H1 (cell line): ENCODE results near the gene KRTAP10-3. TPM values are rescaled to one million over a fixed set of nuclear protein-coding genes. Genes with fewer than 3 reads are reported as not detected.
A peak's percentile ranks its signal among the peaks of the same experiment; 100 is the strongest.

Experiments
- CTCF ChIA-PET: fragments of 300-600 bp; sonication (Branson Sonifier 250); formaldehyde crosslinking; loops from one replicate; lab custom pipeline; 2021; ENCODE audit not compliant: partially characterized antibody; lab: Charles Lee
- POLR2A ChIA-PET: fragments of 300-600 bp; sonication (Branson Sonifier 250); formaldehyde crosslinking; loops from one replicate; lab custom pipeline; 2021; ENCODE audit warnings: inconsistent platforms; ENCODE audit not compliant: partially characterized antibody; lab: Charles Lee
- DNase-seq, 2 experiments: peaks; one replicate each; pipeline versions ENCODE4 v3.0.0 to v3.0.0-alpha.2; 2010 to 2022; ENCODE audit warnings: low spot score in 2 of 2, low read depth in 1 of 2, mixed read lengths in 1 of 2
- FAIRE-seq: peaks from 2 replicates; lab custom pipeline; 2011; peaks lifted over from hg19 to GRCh38; lab: Jason Lieb, UNC
- H2AFZ ChIP-seq: 2 replicates; pipeline ENCODE4 v1.8.1; 2012; ENCODE audit warnings: low read length, inconsistent platforms
- H2AK5ac ChIP-seq: 2 replicates; pipeline ENCODE4 v1.6.1; 2013; ENCODE audit warnings: low read depth, low read length
- H2BK120ac ChIP-seq: replicated peaks from 2 replicates; pipeline ENCODE3; 2013; ENCODE audit warnings: low read depth, low read length, inconsistent platforms
- H2BK12ac ChIP-seq: 2 replicates; pipeline ENCODE4 v1.6.1; 2013; ENCODE audit warnings: low read depth, low read length
- H2BK15ac ChIP-seq: 2 replicates; pipeline ENCODE4 v1.6.1; 2013; ENCODE audit warnings: low read length
- H2BK20ac ChIP-seq: 2 replicates; pipeline ENCODE4 v1.6.1; 2013; ENCODE audit warnings: low read length
- H2BK5ac ChIP-seq: 2 replicates; pipeline ENCODE4 v1.6.1; 2013; ENCODE audit warnings: low read depth, low read length
- H3K14ac ChIP-seq: 2 replicates; pipeline ENCODE4 v1.6.1; 2013; ENCODE audit warnings: inconsistent platforms; ENCODE audit not compliant: insufficient read length
- H3K18ac ChIP-seq: 2 replicates; pipeline ENCODE4 v1.6.1; 2013; ENCODE audit warnings: low read length; ENCODE audit errors: extremely low read depth
- H3K23ac ChIP-seq: 2 replicates; pipeline ENCODE4 v1.6.1; 2013; ENCODE audit warnings: inconsistent platforms; ENCODE audit not compliant: insufficient read length
- H3K23me2 ChIP-seq: 2 replicates; pipeline ENCODE4 v1.6.1; 2013; ENCODE audit warnings: low read depth, low read length
- H3K27ac ChIP-seq: 2 replicates; pipeline ENCODE4 v1.6.1; 2011; ENCODE audit warnings: low read depth, low read length, inconsistent platforms
- H3K27me3 ChIP-seq, 4 experiments: replicated peaks in 1 of 4; 1 replicate in 1 of 4; 2 replicates in 3 of 4; pipeline versions ENCODE4 v1.6.1 to v1.8.1; 2011 to 2013; ENCODE audit warnings: low read length in 3 of 4, mild to moderate bottlenecking in 3 of 4, inconsistent platforms in 2 of 4, mixed read lengths in 2 of 4, moderate library complexity in 1 of 4; ENCODE audit not compliant: control insufficient read depth in 3 of 4, insufficient read depth in 3 of 4; ENCODE audit errors: extremely low read depth in 1 of 4
- H3K36me3 ChIP-seq, 4 experiments: 2 replicates each; pipeline versions ENCODE4 v1.6.1 to v1.8.1; 2011 to 2013; ENCODE audit warnings: mild to moderate bottlenecking in 4 of 4, low read length in 3 of 4, moderate library complexity in 2 of 4, control low read depth in 1 of 4, inconsistent platforms in 1 of 4; ENCODE audit not compliant: insufficient read depth in 4 of 4, control insufficient read depth in 2 of 4
- H3K4ac ChIP-seq: replicated peaks from 2 replicates; pipeline ENCODE3; 2013; ENCODE audit warnings: low read length, low read depth, mixed read lengths, inconsistent platforms; ENCODE audit not compliant: insufficient read length
- H3K4me1 ChIP-seq, 4 experiments: replicated peaks in 1 of 4; 1 replicate in 1 of 4; 2 replicates in 3 of 4; pipeline versions ENCODE4 v1.6.1 to v1.8.1; 2011 to 2013; ENCODE audit warnings: low read length in 3 of 4, inconsistent platforms in 2 of 4, mixed read lengths in 1 of 4; ENCODE audit not compliant: insufficient read depth in 4 of 4, control insufficient read depth in 3 of 4
- H3K4me2 ChIP-seq, 2 experiments: 2 replicates each; pipeline versions ENCODE4 v1.6.1 to v1.8.1; 2011 to 2013; ENCODE audit warnings: low read depth in 2 of 2, low read length in 2 of 2, control low read depth in 1 of 2, inconsistent platforms in 1 of 2, mild to moderate bottlenecking in 1 of 2; ENCODE audit not compliant: insufficient read depth in 1 of 2
- H3K4me3 ChIP-seq, 4 experiments: fragments of 200-600, 300-600 bp in 1 of 4; sonication (generic), shearing (Covaris generic), sonication (Bioruptor Twin) in 1 of 4; 2 replicates each; pipeline versions ENCODE4 v1.5.1 to v1.8.1; 2011 to 2016; ENCODE audit warnings: low read length in 4 of 4, low read depth in 3 of 4, control low read depth in 2 of 4, inconsistent platforms in 2 of 4, mild to moderate bottlenecking in 2 of 4, mixed read lengths in 1 of 4, moderate library complexity in 1 of 4; ENCODE audit not compliant: insufficient read depth in 2 of 4; ENCODE audit errors: extremely low read depth in 1 of 4
- H3K56ac ChIP-seq: replicated peaks from 2 replicates; pipeline ENCODE3; 2013; ENCODE audit warnings: low read depth, mild to moderate bottlenecking, mixed read lengths, low read length, inconsistent platforms; ENCODE audit not compliant: insufficient read length
- H3K79me1 ChIP-seq: 2 replicates; pipeline ENCODE4 v1.6.1; 2013; ENCODE audit warnings: low read depth, low read length, control low read depth
- H3K79me2 ChIP-seq, 2 experiments: 2 replicates each; pipeline versions ENCODE4 v1.6.1 to v1.8.1; 2012 to 2013; ENCODE audit warnings: low read length in 2 of 2, mild to moderate bottlenecking in 2 of 2, inconsistent platforms in 1 of 2; ENCODE audit not compliant: insufficient read depth in 2 of 2, control insufficient read depth in 1 of 2
- H3K9ac ChIP-seq, 4 experiments: replicated peaks in 1 of 4; 1 replicate in 1 of 4; 2 replicates in 3 of 4; pipeline versions ENCODE4 v1.6.1 to v1.8.1; 2011 to 2013; ENCODE audit warnings: low read depth in 3 of 4, low read length in 3 of 4, control low read depth in 2 of 4, mild to moderate bottlenecking in 2 of 4, moderate library complexity in 2 of 4, inconsistent platforms in 1 of 4; ENCODE audit errors: extremely low read depth in 1 of 4
- H3K9me3 ChIP-seq, 2 experiments: 2 replicates each; pipeline versions ENCODE4 v1.6.1 to v1.8.1; 2012 to 2013; ENCODE audit warnings: mild to moderate bottlenecking in 2 of 2, moderate library complexity in 2 of 2, control low read depth in 1 of 2, inconsistent platforms in 1 of 2, low read depth in 1 of 2, low read length in 1 of 2, mixed read lengths in 1 of 2; ENCODE audit not compliant: insufficient read depth in 2 of 2
- H4K20me1 ChIP-seq, 2 experiments: replicated peaks in 1 of 2; 2 replicates each; pipeline versions ENCODE3 to v1.8.1; 2011 to 2013; ENCODE audit warnings: inconsistent platforms in 2 of 2, low read length in 2 of 2, mild to moderate bottlenecking in 1 of 2; ENCODE audit not compliant: insufficient read depth in 2 of 2, control insufficient read depth in 1 of 2
- H4K5ac ChIP-seq: 2 replicates; pipeline ENCODE4 v1.6.1; 2013; ENCODE audit warnings: low read length, low read depth, mixed read lengths, inconsistent platforms; ENCODE audit not compliant: insufficient read length
- H4K8ac ChIP-seq: 2 replicates; pipeline ENCODE4 v1.8.0; 2013; ENCODE audit warnings: mild to moderate bottlenecking, moderate library complexity, low read length, inconsistent platforms; ENCODE audit not compliant: insufficient read depth; ENCODE audit errors: extremely low read depth
- H4K91ac ChIP-seq: replicated peaks from 2 replicates; pipeline ENCODE3; 2013; ENCODE audit warnings: low read length, mixed read lengths, inconsistent platforms; ENCODE audit not compliant: insufficient read length
- BCL11A ChIP-seq, 2 experiments: IDR thresholded peaks; one replicate each; pipeline ENCODE4 v1.6.1; 2011; ENCODE audit warnings: low read depth in 2 of 2, low read length in 2 of 2, mild to moderate bottlenecking in 2 of 2
- BRCA1 ChIP-seq: IDR thresholded peaks from 2 replicates; pipeline ENCODE4 v1.6.1; 2012; ENCODE audit warnings: low read depth, low read length, improper control_type of control experiment
- CBX8 ChIP-seq: fragments of 300-800, 300-1000 bp; sonication (generic); IDR thresholded peaks from 2 replicates; pipeline ENCODE4 v1.7.1; 2016; ENCODE audit warnings: low read depth, low read length, borderline replicate concordance
- CHD2 ChIP-seq: IDR thresholded peaks from 2 replicates; pipeline ENCODE4 v1.6.1; 2012; ENCODE audit warnings: low read length, improper control_type of control experiment
- CREB1 ChIP-seq: IDR thresholded peaks from 2 replicates; pipeline ENCODE4 v1.6.1; 2012; ENCODE audit warnings: inconsistent platforms
- CTBP2 ChIP-seq: IDR thresholded peaks from 2 replicates; pipeline ENCODE4 v1.7.0; 2011; ENCODE audit warnings: borderline replicate concordance, mild to moderate bottlenecking, moderate library complexity, mixed read lengths, low read length; ENCODE audit not compliant: insufficient read depth, insufficient read length
- EP300 ChIP-seq, 2 experiments: IDR thresholded peaks; 1 replicate in 1 of 2; 2 replicates in 1 of 2; pipeline ENCODE4 v1.6.1; 2011 to 2012; ENCODE audit warnings: low read depth in 2 of 2, low read length in 2 of 2, mild to moderate bottlenecking in 2 of 2, borderline replicate concordance in 1 of 2, inconsistent platforms in 1 of 2, moderate library complexity in 1 of 2
- FOSL1 ChIP-seq: IDR thresholded peaks from 2 replicates; pipeline ENCODE4 v1.6.1; 2011; ENCODE audit warnings: mild to moderate bottlenecking, low read depth, low read length, moderate library complexity; ENCODE audit not compliant: insufficient read depth
- JUND ChIP-seq: IDR thresholded peaks from 2 replicates; pipeline ENCODE4 v1.6.1; 2011; ENCODE audit warnings: mild to moderate bottlenecking, improper control_type of control experiment, low read length
- MAFK ChIP-seq: IDR thresholded peaks from 2 replicates; pipeline ENCODE4 v1.6.1; 2012; ENCODE audit warnings: low read depth, mild to moderate bottlenecking, improper control_type of control experiment, low read length
- NANOG ChIP-seq: IDR thresholded peaks from 2 replicates; pipeline ENCODE4 v1.6.1; 2011; ENCODE audit warnings: low read length, low read depth, mild to moderate bottlenecking, inconsistent platforms; ENCODE audit not compliant: insufficient read depth, poor library complexity, severe bottlenecking
- SAP30 ChIP-seq: fragments of 300-600 bp; sonication (generic); IDR thresholded peaks from 2 replicates; pipeline ENCODE4 v1.7.1; 2012; ENCODE audit warnings: low read length, moderate library complexity, mild to moderate bottlenecking, inconsistent platforms; ENCODE audit not compliant: insufficient read depth, insufficient replicate concordance
- SIX5 ChIP-seq: IDR thresholded peaks from 2 replicates; pipeline ENCODE4 v1.6.1; 2011; ENCODE audit warnings: mild to moderate bottlenecking, low read depth, low read length
- TBP ChIP-seq: IDR thresholded peaks from 2 replicates; pipeline ENCODE4 v1.6.1; 2011; ENCODE audit warnings: low read depth, low read length, improper control_type of control experiment
- ZNF274 ChIP-seq: IDR thresholded peaks from 2 replicates; pipeline ENCODE4 v1.7.0; 2012; ENCODE audit warnings: low read length, borderline replicate concordance; ENCODE audit errors: extremely low read depth
- WGBS, 2 experiments: shearing (Covaris generic) in 1 of 2; methylation state at CpG; one replicate each; pipeline versions ENCODE4 v1.1.6 to v1.1.7; 2013 to 2015; ENCODE audit warnings: low lambda C conversion rate in 2 of 2, mixed read lengths in 2 of 2, inconsistent platforms in 1 of 2, low coverage in 1 of 2, missing lambda C conversion rate in 1 of 2; ENCODE audit not compliant: insufficient replicate concordance in 2 of 2, insufficient coverage in 1 of 2, insufficient read length in 1 of 2; ENCODE audit errors: extremely low coverage in 1 of 2, missing lambda C conversion rate in 1 of 2; 5-methylcytosine and 5-hydroxymethylcytosine counted together
- polyA plus RNA-seq, 7 experiments: library from polyadenylated mRNA; depleted of rRNA in 3 of 7; stranded (reverse) in 5 of 7; unstranded in 2 of 7; fragments of >200 nt in 5 of 7; fragments of 200-250 nt in 2 of 7; gene quantifications; 1 replicate in 5 of 7; 2 replicates in 1 of 7; 4 replicates in 1 of 7; pipeline versions ENCODE4 v1.2.1 to v1.2.3, GENCODE V29; 2011 to 2013; ENCODE audit warnings: missing spikeins in 2 of 7, mixed read lengths in 2 of 7
- total RNA-seq: library from RNA; stranded (reverse); fragmentation: NEBNext Ultra II Directional; extraction: Animal tissue kit (Norgen Biotek cat#: 25700); gene quantifications from 2 replicates; pipeline ENCODE4 v1.2.1, GENCODE V29; 2021

KRTAP10-3 gene
- total and polyA plus RNA-seq, 2 of the 8 experiments (the other 6 are each of a cell fraction or from before 2014, with no cell fraction given), result not detected

DNA sequence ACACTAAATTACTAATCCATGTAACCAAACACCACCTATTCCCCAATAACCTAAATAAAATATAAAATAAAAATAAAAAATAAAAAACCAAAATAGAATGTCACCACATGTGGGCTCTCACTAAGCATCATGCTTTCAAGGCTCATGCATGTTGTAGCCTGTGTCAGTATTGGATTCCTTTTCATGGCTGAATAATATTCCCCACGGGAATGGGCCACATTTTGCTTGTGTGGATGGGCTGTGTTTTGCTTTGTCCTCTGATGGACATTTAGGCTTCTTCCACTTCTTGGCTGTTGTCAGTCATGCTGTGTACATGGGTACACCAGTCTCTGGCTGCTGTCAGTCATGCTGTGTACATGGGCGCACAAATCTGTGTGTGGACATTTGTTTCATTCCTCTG lies 30.5 kb upstream of the KRTAP10-3 start:
- Histone ChIP-seq H3K23me2 (0 out of 2 replicates have a peak, but pooled peaks cover 4% of the 10 kb centered on the region), H3K4me3 (no peak overlapping the region), H4K5ac (no peak overlapping the region), H3K23ac (no peak overlapping the region), H3K4ac (no peak overlapping the region), H3K27ac (no peak overlapping the region), H2AFZ (no peak overlapping the region), H3K27me3 (no peaks in the 10 kb centered on the region), H4K8ac (no peak overlapping the region), H3K4me1 (peaks cover 2 to 15% (median 6%) of the 10 kb centered on the region in 4 experiments), H3K4me2 (no peak overlapping the region), H3K36me3 (no peaks in the 10 kb centered on the region; a peak in 1 of 8 replicates), H4K91ac (peak overlapping the region; percentile 17), H3K9ac (no peak overlapping the region), H4K20me1 (no peaks in the 10 kb centered on the region), H2BK5ac (no peak overlapping the region), H3K56ac (no peak overlapping the region), H2AK5ac (no peak overlapping the region), H2BK20ac (no peak overlapping the region), H2BK12ac (no peak overlapping the region; the same call in 1 of the 2 replicates), H2BK15ac (no peak overlapping the region), H3K14ac (no peak overlapping the region), H2BK120ac (no peak overlapping the region), H3K9me3 (no peaks in the 10 kb centered on the region), H3K18ac (no peak overlapping the region), H3K79me1 (no peaks in the 10 kb centered on the region), H3K79me2 (no peaks in the 10 kb centered on the region)
- DNase-seq, result no peak
- FAIRE-seq, result no peak
- 91% methylated on average over 2 of the region's 2 CpGs; no CpG with 5 or more reads in 1 of the 2 experiments for WGBS, 2 experiments
- CTCF ChIA-PET, result no interaction called here
- POLR2A ChIA-PET, result no interaction called here
- TF ChIP-seq SAP30 (no peak), BRCA1 (no peak), ZNF274 (no peak), MAFK (no peak), SIX5 (no peak), FOSL1 (no peak), CTBP2 (no peak), EP300 (IDR thresholded peaks at IDR 0.05; ENCODE audit: borderline replicate concordance in 1 of 2, low read depth in 2 of 2, low read length in 2 of 2) (no peak), BCL11A (IDR thresholded peaks at IDR 0.05; ENCODE audit: low read depth in 2 of 2, low read length in 2 of 2) (no peak), NANOG (no peak), CHD2 (no peak), JUND (no peak), TBP (no peak), CREB1 (no peak), CBX8 (no peak)
